GM18511 (cell line): ENCODE data around the gene FAM131C.

Experiments used
- ATAC-seq: cut with Tn5 transposase; IDR thresholded peaks from one replicate; pipeline ENCODE4 v1.9.1; 2021; ENCODE audit warnings: mild to moderate bottlenecking, moderate library complexity; ENCODE audit not compliant: unreplicated experiment

Gene FAM131C

GRCh38 chr1:16077406-16078245 lies 4.2 kb upstream of the FAM131C start:
- no peak for ATAC-seq

GRCh38 chr1:16076865-16077238 lies 3.4 kb upstream of the FAM131C start:
- ATAC-seq = no peak

GRCh38 chr1:16076031-16076864 lies 2.8 kb upstream of the FAM131C start:
- no peak for ATAC-seq

GRCh38 chr1:16075337-16076030 lies 2.0 kb upstream of the FAM131C start:
- ATAC-seq = no peak

GRCh38 chr1:16074217-16074616 lies 766 bp upstream of the FAM131C start:
- no peak for ATAC-seq

GRCh38 chr1:16072616-16073484 lies 601 bp downstream of the FAM131C start:
- no peak for ATAC-seq

- ATAC-seq = no peak
Observed at GRCh38 chr1:16072095-16072494, 1.4 kb downstream of the FAM131C start.

- no peak for ATAC-seq
Observed at GRCh38 chr1:16071614-16072013, 1.8 kb downstream of the FAM131C start.

- ATAC-seq = no peak
Observed at GRCh38 chr1:16070640-16071355, 2.7 kb downstream of the FAM131C start.

- ATAC-seq = no peak
Observed at GRCh38 chr1:16068356-16069270, 4.8 kb downstream of the FAM131C start.

GRCh38 chr1:16067933-16068332 lies 5.5 kb downstream of the FAM131C start:
- ATAC-seq = no peak

GRCh38 chr1:16067127-16067768 lies 6.2 kb downstream of the FAM131C start:
- no peak for ATAC-seq

GRCh38 chr1:16066245-16066644 lies 7.2 kb downstream of the FAM131C start:
- ATAC-seq = no peak

GRCh38 chr1:16065269-16065576 lies 8.2 kb downstream of the FAM131C start:
- no peak for ATAC-seq

- ATAC-seq = no peak
Observed at GRCh38 chr1:16064536-16065268, 8.7 kb downstream of the FAM131C start.

GRCh38 chr1:16063921-16064320 lies 9.5 kb downstream of the FAM131C start:
- no peak for ATAC-seq

GRCh38 chr1:16063226-16063829 lies 10.1 kb downstream of the FAM131C start:
- ATAC-seq = no peak
